GM12874 (cell line): ENCODE measurements around the gene KRT9.
A peak's percentile ranks its signal among the peaks of the same experiment; 100 is the strongest.

Experiments
- TF ChIP-seq, protein P1 (sequence below): IDR thresholded peaks from 2 replicates; pipeline ENCODE4 v1.5.1; 2011; ENCODE audit warnings: low read depth, mild to moderate bottlenecking, control low read depth, low read length, moderate library complexity; ENCODE audit not compliant: insufficient read depth

KRT9 gene

DNA sequence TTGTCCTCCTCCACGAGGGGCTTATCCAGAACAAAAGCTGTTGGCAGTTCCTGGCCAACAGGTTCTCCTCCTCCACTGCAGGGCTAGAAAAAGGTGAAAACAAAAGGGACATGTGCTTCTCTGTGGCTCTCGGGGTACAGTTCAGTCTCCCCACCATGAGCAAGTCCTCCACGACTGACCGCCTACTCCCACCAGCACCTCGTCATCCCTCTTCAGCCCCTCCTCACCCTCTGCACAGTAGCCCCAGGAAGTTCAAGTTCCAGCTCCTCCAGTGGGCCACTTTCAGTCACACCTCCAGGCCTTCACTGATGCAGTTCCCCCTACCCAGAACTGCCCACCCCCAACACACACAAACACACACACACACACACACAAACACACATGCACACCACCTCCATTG lies 19.4 kb downstream of the KRT9 start:
- TF ChIP-seq, protein P1, sequence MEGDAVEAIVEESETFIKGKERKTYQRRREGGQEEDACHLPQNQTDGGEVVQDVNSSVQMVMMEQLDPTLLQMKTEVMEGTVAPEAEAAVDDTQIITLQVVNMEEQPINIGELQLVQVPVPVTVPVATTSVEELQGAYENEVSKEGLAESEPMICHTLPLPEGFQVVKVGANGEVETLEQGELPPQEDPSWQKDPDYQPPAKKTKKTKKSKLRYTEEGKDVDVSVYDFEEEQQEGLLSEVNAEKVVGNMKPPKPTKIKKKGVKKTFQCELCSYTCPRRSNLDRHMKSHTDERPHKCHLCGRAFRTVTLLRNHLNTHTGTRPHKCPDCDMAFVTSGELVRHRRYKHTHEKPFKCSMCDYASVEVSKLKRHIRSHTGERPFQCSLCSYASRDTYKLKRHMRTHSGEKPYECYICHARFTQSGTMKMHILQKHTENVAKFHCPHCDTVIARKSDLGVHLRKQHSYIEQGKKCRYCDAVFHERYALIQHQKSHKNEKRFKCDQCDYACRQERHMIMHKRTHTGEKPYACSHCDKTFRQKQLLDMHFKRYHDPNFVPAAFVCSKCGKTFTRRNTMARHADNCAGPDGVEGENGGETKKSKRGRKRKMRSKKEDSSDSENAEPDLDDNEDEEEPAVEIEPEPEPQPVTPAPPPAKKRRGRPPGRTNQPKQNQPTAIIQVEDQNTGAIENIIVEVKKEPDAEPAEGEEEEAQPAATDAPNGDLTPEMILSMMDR: no peak

DNA sequence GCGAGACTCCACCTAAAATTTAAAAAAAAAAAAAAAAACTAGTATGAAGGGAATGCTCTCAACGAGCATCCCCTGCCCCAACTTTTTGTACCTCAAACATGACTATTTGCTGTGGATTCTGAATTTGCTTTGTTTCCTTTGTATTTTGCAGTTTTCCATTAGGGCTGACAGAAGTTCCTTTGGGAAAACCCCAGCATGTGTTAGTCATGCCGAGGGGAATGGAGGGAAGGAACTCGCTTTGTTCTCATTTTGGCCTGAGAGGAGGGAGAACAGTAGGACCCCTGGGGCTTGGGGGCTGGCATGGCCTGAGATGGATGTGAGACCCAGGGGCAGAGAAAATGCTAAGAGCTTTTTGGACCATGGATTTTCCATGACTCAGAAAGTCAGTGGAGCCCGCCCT lies 20.5 kb downstream of the KRT9 start:
- TF ChIP-seq, protein P1: no peak

DNA sequence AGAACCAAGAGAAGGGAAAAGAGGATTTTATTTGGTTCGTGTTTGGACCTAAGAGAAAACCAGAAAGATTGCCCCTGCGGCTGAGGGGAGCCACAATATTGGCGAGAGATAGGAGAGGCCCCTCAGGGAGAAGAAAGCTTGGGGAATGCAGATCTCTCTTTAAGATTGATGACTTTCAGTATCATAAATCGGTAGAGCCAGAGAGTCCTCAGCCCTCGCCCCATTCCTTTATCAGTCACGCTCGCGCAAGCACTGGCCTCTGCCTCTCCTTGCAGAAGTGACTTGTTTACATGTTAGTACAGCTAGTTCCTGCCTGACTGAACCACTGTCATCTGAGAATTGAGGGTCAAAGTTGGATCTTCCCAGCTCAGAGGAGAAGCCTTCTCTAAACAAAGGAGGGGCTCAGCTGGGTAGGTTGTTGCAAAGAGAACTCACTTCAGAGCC lies 22.2 kb downstream of the KRT9 start:
- TF ChIP-seq, protein P1: no peak

DNA sequence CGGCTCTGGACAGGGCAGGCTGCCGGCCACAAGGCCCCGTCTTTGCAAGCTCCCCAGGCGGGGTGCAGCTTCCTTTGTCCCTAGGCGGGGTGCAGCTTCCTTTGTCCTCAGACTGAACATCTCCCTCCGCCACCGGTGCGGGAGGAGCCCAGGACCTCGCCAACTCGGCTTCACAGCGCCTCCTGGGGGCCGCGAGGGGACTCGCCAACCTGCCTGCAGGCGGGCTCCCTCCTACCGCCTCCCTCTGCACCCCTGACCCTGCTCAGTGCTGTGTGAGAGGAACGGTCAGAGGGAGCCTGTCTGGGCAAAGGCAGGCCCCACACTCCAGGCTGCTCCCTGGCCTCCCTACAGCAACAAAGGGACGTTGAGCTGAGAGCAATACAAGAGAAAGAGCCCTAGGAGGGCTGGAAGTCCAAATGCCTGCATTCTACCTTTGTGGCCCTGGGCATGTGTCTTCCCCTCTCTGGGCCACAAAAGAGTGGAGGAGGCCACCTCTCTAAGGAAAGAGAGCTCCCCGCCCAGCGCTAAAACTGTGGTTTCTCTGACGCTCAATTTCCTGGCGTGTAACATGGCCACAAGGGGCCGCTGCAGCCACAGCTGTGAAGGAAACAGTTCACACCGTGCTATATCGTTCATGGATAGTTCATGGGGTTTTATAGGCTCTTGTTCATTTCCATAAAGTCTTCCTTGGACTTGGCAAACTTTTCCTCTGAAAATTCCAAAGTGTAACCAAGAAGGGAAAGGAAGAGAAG lies 22.8 kb downstream of the KRT9 start:
- TF ChIP-seq, protein P1: peak; percentile 88

DNA sequence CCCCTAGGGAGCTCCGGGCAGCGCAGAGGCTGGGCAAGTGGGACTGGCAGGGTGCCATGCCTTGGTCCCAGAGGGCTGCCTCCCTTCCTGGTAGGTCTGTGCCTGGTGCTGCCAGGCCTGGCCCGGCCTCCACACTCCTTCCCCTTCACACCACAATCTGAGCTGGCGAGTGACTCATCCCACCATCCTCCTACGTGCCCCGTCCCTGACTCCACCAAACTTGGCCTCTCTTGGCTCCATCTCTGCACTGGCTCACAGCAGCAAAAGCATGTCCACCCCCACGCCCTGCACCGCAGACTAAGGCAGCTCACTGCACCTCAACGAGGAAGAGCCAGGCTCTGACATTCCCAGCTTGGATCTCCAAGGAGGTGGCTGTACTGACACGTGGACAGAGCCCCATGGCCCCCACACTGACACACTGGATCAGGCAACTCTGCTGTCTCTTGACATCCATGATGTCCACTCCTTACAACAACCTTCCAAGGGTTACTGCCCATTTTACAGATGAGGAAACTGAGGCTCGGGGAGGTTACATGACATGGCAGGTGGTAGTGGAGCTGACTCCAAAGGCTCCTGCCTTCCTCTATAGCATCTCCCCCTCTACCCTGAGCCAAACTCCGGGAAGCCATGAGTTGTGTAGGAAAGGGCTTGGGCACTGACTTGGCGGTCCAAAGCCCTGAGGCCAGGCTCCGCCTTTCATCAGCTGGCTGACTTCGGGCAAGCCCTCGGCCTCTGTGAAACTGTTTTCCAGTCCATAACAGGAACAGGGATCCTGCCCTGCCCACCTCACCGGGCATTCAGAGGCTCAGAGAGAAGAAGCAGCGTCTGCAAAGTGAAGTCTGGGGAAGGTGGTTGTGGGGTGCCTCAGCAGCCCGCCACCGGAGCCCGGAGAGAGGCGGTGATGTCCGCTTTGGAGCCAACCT lies 23.7 kb downstream of the KRT9 start:
- TF ChIP-seq, protein P1: no peak

DNA sequence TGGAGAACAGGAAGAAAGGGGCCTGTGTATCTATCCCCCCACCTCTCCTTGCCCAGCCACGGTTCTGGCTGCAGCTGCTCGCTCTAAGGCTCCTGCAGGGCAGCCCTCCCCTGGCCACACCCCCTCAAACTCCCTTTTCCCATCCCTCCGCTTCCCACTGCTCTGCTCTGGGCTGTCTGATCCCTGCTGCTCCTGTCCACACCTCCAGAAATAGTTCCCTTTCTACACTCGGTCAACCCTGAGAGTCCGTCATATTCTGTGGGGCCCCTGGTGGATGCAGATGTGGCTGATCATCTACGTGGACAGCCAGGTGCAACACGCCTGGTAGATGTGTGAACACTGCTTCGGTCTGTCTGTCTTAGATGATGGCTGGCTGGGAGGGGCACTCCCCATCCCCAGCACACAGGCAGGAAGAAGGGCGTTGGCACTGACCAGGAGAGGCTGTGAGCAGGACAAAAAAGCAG lies 24.4 kb downstream of the KRT9 start:
- TF ChIP-seq, protein P1: no peak

DNA sequence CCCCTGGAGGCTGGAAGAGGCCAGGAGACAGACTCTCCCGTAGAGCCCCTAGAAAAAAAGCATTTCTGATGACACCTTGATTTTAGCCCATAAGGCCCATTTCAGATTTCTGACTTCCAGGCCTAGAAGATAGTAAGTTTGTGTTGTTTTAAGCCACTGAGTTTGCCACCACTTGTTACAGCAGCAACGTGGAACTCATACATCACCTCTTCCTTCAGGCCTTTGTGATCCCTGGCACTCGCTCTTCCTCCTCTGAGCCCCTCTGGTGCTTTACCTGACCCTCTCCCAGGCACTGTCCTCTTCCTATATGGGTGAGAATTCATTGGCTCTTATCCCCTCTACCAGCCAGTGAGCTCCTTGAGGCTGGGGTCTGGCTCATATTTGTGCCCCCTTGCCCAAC lies 25.0 kb downstream of the KRT9 start:
- TF ChIP-seq, protein P1: no peak
